Measurements from ENCODE around the gene MINK1.
A peak's percentile ranks its signal among the peaks of the same experiment; 100 is the strongest.

MINK1 gene

GRCh38 chr17:4833941-4834680 lies 971 bp downstream of the MINK1 start (continued):
- TF ChIP-seq ZNF362 (tag by site-specific recombination; IDR thresholded peaks at IDR 0.05), result no peak
- no peak for TF ChIP-seq YY1 (tag by site-specific recombination; IDR thresholded peaks at IDR 0.05)
- TF ChIP-seq INSM2 (tag by site-specific recombination; IDR thresholded peaks at IDR 0.05), result no peak
- TF ChIP-seq IKZF3 (tag by site-specific recombination; IDR thresholded peaks at IDR 0.05), result peak; percentile 12; the same call in 1 of the 2 replicates
- TF ChIP-seq ZNF670 (tag by site-specific recombination; IDR thresholded peaks at IDR 0.05; ENCODE audit: low read depth), result no peak
- TF ChIP-seq ZNF341 (tag by site-specific recombination; IDR thresholded peaks at IDR 0.05; ENCODE audit: low read depth), result peak; percentile 47; the same call in 1 of the 2 replicates
- TF ChIP-seq ZBTB8A (tag by site-specific recombination; IDR thresholded peaks at IDR 0.05), result no peak
- no peak for TF ChIP-seq ZNF518A (tag by site-specific recombination; conservative IDR thresholded peaks at IDR 0.05; ENCODE audit: low read depth)
- TF ChIP-seq ZFP41 (tag by site-specific recombination; IDR thresholded peaks at IDR 0.05; ENCODE audit: borderline replicate concordance), result no peak
- TF ChIP-seq ZSCAN16 (tag by site-specific recombination; IDR thresholded peaks at IDR 0.05), result no peak
- no peak for TF ChIP-seq ZNF701 (tag by site-specific recombination; IDR thresholded peaks at IDR 0.05)
- peak; percentile 5; the same call in 1 of the 2 replicates for TF ChIP-seq ZNF169 (tag by site-specific recombination; IDR thresholded peaks at IDR 0.05)
- TF ChIP-seq ZBTB20 (tag by site-specific recombination; IDR thresholded peaks at IDR 0.05), result peak; percentile 61; the same call in 1 of the 2 replicates
- no peak; the same call in 1 of the 2 replicates for TF ChIP-seq KLF7 (tag by site-specific recombination; IDR thresholded peaks at IDR 0.05; ENCODE audit: borderline replicate concordance)
- no peak for TF ChIP-seq GFI1B (tag by site-specific recombination; IDR thresholded peaks at IDR 0.05)
- no peak for TF ChIP-seq ZNF211 (tag by site-specific recombination; IDR thresholded peaks at IDR 0.05; ENCODE audit: low read depth)
- TF ChIP-seq ZNF544 (tag by site-specific recombination; IDR thresholded peaks at IDR 0.05), result no peak
- TF ChIP-seq ZNF777 (tag by site-specific recombination; IDR thresholded peaks at IDR 0.05; ENCODE audit: borderline replicate concordance), result no peak
- no peak for TF ChIP-seq ZNF404 (tag by site-specific recombination; IDR thresholded peaks at IDR 0.05)
- 0 out of 2 replicates have a peak, but pooled peaks have one; percentile 14 for TF ChIP-seq ZBTB7A (tag by site-specific recombination; IDR thresholded peaks at IDR 0.05; ENCODE audit: low read depth)
- TF ChIP-seq PRDM6 (tag by site-specific recombination; IDR thresholded peaks at IDR 0.05), result no peak
- no peak for TF ChIP-seq ZNF148 (tag by site-specific recombination; IDR thresholded peaks at IDR 0.05; ENCODE audit: borderline replicate concordance)
- TF ChIP-seq ZNF174 (tag by site-specific recombination; IDR thresholded peaks at IDR 0.05), result no peak
- TF ChIP-seq, protein P1, sequence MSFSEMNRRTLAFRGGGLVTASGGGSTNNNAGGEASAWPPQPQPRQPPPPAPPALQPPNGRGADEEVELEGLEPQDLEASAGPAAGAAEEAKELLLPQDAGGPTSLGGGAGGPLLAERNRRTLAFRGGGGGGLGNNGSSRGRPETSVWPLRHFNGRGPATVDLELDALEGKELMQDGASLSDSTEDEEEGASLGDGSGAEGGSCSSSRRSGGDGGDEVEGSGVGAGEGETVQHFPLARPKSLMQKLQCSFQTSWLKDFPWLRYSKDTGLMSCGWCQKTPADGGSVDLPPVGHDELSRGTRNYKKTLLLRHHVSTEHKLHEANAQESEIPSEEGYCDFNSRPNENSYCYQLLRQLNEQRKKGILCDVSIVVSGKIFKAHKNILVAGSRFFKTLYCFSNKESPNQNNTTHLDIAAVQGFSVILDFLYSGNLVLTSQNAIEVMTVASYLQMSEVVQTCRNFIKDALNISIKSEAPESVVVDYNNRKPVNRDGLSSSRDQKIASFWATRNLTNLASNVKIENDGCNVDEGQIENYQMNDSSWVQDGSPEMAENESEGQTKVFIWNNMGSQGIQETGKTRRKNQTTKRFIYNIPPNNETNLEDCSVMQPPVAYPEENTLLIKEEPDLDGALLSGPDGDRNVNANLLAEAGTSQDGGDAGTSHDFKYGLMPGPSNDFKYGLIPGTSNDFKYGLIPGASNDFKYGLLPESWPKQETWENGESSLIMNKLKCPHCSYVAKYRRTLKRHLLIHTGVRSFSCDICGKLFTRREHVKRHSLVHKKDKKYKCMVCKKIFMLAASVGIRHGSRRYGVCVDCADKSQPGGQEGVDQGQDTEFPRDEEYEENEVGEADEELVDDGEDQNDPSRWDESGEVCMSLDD (tag by site-specific recombination; IDR thresholded peaks at IDR 0.05), result peak; percentile 10; the same call in 1 of the 2 replicates
